OCI-LY1 (cell line): ENCODE results near the gene PLEKHM1.
"Not testable (repeated sequence)": the region's sequence is repeated elsewhere in the genome, so short reads cannot be mapped to it uniquely, and the experiment has no call there.

Experiments
- EZH2 ChIP-seq: fragments of 200-600 bp; sonication (generic), shearing (Covaris generic); IDR thresholded peaks from 2 replicates; pipeline ENCODE4 v1.8.0; 2017; ENCODE audit warnings: borderline replicate concordance, mixed run types, mild to moderate bottlenecking, antibody characterized with exemption, low read length, moderate library complexity, mixed read lengths
- TF ChIP-seq, protein P1 (sequence below): fragments of 200-600 bp; sonication (generic), shearing (Covaris generic); IDR thresholded peaks from 2 replicates; pipeline ENCODE4 v1.5.1; 2017; ENCODE audit warnings: mild to moderate bottlenecking, antibody characterized with exemption, low read length, moderate library complexity, mixed read lengths

DNA sequence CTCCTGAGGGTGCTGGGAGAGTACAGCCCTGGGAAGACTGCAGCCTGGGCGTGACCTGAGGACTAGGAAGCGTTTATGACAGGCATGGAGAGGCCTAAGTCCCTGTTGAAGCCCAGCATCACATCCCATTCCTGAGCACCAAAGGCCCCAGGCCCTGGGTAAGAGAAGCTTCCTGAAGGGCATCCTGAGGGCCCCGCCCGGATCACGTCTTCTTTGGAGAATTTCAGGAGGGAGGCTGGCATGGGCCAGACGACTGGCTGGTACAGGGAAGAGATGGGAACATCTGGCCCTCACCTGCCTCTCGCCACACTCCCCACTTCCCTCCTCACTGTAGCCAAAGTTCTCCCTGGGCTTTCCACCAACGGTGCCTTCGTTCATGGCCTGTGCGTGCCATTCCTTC is 46.2 kb downstream of the PLEKHM1 start:
- TF ChIP-seq, protein P1, sequence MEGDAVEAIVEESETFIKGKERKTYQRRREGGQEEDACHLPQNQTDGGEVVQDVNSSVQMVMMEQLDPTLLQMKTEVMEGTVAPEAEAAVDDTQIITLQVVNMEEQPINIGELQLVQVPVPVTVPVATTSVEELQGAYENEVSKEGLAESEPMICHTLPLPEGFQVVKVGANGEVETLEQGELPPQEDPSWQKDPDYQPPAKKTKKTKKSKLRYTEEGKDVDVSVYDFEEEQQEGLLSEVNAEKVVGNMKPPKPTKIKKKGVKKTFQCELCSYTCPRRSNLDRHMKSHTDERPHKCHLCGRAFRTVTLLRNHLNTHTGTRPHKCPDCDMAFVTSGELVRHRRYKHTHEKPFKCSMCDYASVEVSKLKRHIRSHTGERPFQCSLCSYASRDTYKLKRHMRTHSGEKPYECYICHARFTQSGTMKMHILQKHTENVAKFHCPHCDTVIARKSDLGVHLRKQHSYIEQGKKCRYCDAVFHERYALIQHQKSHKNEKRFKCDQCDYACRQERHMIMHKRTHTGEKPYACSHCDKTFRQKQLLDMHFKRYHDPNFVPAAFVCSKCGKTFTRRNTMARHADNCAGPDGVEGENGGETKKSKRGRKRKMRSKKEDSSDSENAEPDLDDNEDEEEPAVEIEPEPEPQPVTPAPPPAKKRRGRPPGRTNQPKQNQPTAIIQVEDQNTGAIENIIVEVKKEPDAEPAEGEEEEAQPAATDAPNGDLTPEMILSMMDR, result not testable (repeated sequence)
- TF ChIP-seq EZH2, result not testable (repeated sequence)
